RWPE1 (cell line): ENCODE results near the gene CDH19.

Experiments used
- CTCF ChIA-PET: fragments of 350-600 bp; sonication (Branson Sonifier 250); formaldehyde crosslinking; extraction: SDS; loops from one replicate; lab custom pipeline; 2021; lab: Yijun Ruan, JAX
- POLR2A ChIA-PET: fragments of 400-600 bp; formaldehyde crosslinking; extraction: SDS; loops from one replicate; lab custom pipeline; 2020; ENCODE audit warnings: antibody characterized with exemption; ENCODE audit not compliant: low non-redundant PET; lab: Yijun Ruan, JAX
- DNase-seq: peaks from one replicate; pipeline ENCODE4 v3.0.0; 2012; ENCODE audit warnings: low spot score
- H3K27ac ChIP-seq: fragments of 450-650 bp; 2 replicates; pipeline ENCODE4 v1.5.1; 2017
- TF ChIP-seq, protein P1 (sequence below): fragments of 450-650 bp; conservative IDR thresholded peaks from 2 replicates; pipeline ENCODE4 v1.5.1; 2017; ENCODE audit warnings: low read depth, mild to moderate bottlenecking

CDH19 gene

DNA sequence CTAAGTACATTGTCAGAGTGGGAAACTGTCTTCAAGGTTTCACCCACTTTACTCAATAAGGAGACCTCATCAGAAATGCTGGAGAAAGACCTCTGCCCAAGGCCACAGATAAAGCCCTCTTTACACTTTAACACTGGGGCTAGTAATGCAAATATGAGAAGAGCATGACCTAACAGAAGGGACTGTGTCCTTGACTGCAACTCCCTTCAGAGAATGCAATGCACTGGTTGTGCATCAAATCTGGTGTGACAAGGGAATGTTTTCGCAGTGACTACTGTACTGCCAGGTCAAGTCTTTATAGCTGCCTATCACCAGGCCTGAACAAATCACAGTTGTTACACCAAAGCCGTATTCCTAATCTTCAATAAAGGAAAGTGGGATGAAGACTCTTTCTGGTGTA is 28.6 kb downstream of the CDH19 start:
- DNase-seq: no peak
- TF ChIP-seq, protein P1, sequence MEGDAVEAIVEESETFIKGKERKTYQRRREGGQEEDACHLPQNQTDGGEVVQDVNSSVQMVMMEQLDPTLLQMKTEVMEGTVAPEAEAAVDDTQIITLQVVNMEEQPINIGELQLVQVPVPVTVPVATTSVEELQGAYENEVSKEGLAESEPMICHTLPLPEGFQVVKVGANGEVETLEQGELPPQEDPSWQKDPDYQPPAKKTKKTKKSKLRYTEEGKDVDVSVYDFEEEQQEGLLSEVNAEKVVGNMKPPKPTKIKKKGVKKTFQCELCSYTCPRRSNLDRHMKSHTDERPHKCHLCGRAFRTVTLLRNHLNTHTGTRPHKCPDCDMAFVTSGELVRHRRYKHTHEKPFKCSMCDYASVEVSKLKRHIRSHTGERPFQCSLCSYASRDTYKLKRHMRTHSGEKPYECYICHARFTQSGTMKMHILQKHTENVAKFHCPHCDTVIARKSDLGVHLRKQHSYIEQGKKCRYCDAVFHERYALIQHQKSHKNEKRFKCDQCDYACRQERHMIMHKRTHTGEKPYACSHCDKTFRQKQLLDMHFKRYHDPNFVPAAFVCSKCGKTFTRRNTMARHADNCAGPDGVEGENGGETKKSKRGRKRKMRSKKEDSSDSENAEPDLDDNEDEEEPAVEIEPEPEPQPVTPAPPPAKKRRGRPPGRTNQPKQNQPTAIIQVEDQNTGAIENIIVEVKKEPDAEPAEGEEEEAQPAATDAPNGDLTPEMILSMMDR: no peak
- POLR2A ChIA-PET: no interaction called here
- H3K27ac ChIP-seq: no peak overlapping the region
- CTCF ChIA-PET: no interaction called here

DNA sequence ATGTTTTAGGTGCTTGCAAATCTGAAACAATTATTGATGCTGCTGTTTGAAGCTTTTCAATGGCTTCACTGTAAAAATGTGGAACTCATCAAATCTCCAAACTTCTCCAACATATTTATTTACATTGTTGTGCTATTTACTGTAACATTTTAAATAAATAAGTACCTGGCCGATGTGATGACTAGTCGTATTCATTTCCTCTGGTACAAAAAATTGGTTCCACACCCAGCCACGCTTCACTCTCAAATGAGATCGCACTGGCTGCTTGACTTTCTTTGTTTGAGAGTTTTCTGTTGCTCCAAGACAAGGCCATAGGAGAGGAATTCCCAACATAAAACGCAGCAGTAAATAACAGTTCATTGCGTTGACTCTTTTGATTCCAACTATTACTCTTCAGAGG is 32.0 kb downstream of the CDH19 start:
- ChIA-PET POLR2A (no interaction called here), CTCF (interaction anchor here (0.7 kb wide), 1 partner anchor 616 kb away, joined by 3 read pairs; no protein-coding TSS in a partner anchor)
- no peak overlapping the region for H3K27ac ChIP-seq
- no peak for DNase-seq
- TF ChIP-seq, protein P1: no peak

DNA sequence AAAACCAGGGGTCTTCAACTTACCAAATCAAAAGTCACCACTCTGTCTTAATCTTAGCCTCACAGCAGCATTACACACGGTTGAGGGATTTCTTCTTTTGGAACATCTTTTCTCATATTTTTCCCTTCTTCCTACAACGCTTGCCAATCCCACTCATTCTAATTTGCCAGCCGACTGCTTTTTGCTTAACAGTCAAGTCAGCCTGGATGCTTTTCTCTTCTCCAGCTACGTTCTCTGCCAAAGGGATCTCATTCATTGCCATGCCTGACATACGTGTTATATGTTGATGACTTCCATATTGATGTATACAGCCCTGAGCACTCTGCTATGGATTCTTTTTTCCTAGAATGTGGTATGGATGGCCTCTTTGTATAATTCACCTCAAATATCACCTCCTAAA is 37.3 kb downstream of the CDH19 start:
- TF ChIP-seq, protein P1: no peak
- DNase-seq: no peak
- ChIA-PET POLR2A (no interaction called here), CTCF (no interaction called here)
- H3K27ac ChIP-seq: no peak overlapping the region

DNA sequence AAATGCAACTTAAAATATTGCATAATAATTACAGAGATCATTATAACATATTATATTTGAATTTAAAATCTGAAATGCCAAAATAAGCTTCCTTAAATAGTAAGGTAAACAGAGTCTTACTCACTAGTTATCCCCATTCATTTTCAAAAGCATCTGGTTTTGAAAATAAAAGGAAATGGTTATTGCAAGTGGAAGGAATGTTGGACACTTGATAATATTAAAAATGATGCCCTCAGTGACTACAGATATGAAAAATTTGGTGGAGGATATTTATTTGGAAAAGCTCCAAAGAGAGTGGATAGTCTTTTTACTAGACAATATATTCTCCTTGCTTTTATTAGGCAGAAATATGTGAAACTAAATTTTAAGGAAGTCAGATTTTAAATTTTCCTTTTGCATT is 39.7 kb downstream of the CDH19 start:
- TF ChIP-seq, protein P1: no peak
- H3K27ac ChIP-seq: no peak overlapping the region
- no peak for DNase-seq
- ChIA-PET CTCF (no interaction called here), POLR2A (no interaction called here)

DNA sequence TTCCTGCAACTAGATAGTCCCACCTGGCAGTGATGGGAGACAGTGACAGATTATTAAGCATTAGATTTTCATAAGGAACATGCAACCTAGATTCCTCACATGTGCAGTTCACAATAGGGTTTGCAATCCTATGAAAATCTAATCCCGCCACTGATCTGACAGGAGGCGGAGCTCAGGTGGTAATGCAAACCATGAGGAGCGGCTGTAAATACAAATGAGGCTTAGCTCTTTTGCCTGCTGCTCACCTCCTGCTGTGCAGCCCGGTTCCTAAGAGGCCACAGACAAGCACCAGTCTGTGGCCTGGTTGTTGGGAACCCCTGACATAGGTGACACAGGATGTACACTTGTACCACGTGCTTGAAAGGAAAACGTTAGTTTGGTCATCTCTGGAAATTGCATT is 41.6 kb downstream of the CDH19 start:
- DNase-seq: no peak
- TF ChIP-seq, protein P1: no peak
- ChIA-PET CTCF (no interaction called here), POLR2A (no interaction called here)
- no peak overlapping the region for H3K27ac ChIP-seq

DNA sequence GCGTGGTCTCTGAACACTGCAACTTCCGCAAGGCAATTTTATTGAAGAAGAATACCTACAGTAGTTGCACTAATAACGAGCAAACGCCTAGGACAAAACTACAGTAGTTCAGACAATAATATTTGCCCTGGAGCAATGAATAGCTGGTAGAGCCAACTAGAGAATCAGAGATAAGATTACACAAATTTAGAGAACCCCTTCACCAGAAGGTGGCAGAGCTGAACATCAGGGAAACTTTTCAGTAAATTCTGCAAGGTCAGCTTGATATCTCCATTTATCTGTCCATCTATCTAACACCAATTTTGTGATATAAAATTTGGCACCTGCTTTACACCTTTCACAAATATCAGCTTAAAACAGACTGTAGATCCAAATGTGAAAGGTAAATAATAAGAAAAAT is 43.8 kb downstream of the CDH19 start:
- CTCF ChIA-PET: interaction anchor here (0.7 kb wide), 1 partner anchor 1461 kb away, joined by 4 read pairs; no protein-coding TSS in a partner anchor
- peak; percentile 4 for DNase-seq
- TF ChIP-seq, protein P1: peak; percentile 25; the same call in 1 of the 2 replicates
- H3K27ac ChIP-seq: no peak overlapping the region
- POLR2A ChIA-PET: no interaction called here
